VCaP (cell line): Measurements from ENCODE around the gene IQCE.

Experiments
- H3K27ac ChIP-seq: fragments of 450-650 bp; 2 replicates; pipeline ENCODE4 v1.5.1; 2017
- CTCF ChIP-seq: fragments of 450-650 bp; conservative IDR thresholded peaks from 2 replicates; pipeline ENCODE4 v1.5.1; 2017; ENCODE audit warnings: mild to moderate bottlenecking, moderate library complexity

The IQCE gene

GRCh38 chr7:2663121-2663886 is 104.5 kb downstream of the IQCE start:
- TF ChIP-seq CTCF: no peak
- H3K27ac ChIP-seq: no peak overlapping the region

DNA sequence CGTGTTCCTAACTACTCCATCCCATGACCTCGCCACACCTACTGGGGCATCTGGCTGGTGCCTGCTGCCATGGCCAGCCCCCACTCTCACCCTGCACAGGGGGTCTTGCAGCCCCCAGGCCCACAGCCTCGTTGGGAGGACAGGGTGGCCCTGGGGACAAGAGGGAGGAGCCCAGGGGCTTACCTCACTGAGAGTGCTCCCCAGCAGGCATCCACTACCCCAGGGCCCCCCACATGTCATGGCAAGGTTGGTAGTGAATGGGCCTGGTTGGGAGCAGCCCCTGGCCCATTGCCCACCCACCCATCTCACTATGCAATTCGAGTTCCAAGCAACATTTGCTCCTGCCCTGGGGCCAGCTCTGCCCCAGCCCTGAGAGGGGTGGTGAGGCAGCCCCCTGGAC is 105.2 kb downstream of the IQCE start:
- no peak for TF ChIP-seq CTCF
- no peak overlapping the region for H3K27ac ChIP-seq
